ENCODE data around the gene TTC39B. TPM values are rescaled to one million over a fixed set of nuclear protein-coding genes. Genes with fewer than 3 reads are reported as not detected.
A peak's percentile ranks its signal among the peaks of the same experiment; 100 is the strongest.

TTC39B gene
- total RNA-seq, 1 experiment from 2014 or later: 6.0 TPM

DNA sequence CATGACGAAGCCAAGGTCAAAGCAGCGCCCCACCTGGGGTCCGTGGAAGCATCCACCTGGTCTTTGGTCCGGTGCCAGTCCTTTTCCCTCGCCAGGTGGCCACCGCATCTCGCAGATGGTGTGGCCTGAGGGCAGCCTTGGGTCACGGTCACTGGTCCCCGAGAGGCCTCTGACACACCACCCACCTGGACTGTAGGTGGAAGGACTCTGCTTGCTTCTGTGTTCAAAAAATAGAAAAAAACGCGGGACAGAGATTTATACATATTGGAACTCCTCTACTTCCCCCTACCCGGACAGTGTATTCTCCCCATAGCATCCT lies 466 bp upstream of the TTC39B start:
- no peaks in the 10 kb centered on the region for H3K4me1 Mint-ChIP-seq (ENCODE audit: low read depth, unreplicated experiment)
- H3K27me3 Mint-ChIP-seq (ENCODE audit: unreplicated experiment): no peaks in the 10 kb centered on the region
- H3K27ac Mint-ChIP-seq (ENCODE audit: unreplicated experiment): no peak overlapping the region
- H3K36me3 Mint-ChIP-seq (ENCODE audit: insufficient read depth, unreplicated experiment): peaks cover 23% of the 10 kb centered on the region
- TF ChIP-seq, protein P1, sequence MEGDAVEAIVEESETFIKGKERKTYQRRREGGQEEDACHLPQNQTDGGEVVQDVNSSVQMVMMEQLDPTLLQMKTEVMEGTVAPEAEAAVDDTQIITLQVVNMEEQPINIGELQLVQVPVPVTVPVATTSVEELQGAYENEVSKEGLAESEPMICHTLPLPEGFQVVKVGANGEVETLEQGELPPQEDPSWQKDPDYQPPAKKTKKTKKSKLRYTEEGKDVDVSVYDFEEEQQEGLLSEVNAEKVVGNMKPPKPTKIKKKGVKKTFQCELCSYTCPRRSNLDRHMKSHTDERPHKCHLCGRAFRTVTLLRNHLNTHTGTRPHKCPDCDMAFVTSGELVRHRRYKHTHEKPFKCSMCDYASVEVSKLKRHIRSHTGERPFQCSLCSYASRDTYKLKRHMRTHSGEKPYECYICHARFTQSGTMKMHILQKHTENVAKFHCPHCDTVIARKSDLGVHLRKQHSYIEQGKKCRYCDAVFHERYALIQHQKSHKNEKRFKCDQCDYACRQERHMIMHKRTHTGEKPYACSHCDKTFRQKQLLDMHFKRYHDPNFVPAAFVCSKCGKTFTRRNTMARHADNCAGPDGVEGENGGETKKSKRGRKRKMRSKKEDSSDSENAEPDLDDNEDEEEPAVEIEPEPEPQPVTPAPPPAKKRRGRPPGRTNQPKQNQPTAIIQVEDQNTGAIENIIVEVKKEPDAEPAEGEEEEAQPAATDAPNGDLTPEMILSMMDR (IDR thresholded peaks at IDR 0.05; ENCODE audit: unreplicated experiment): no peak
- CTCF ChIA-PET: interaction anchor here (0.6 to 1.0 kb wide), 2 partner anchors 20 to 31 kb away, joined by 3 to 4 read pairs; no protein-coding TSS in a partner anchor
- BruUV-seq (replicated peaks): no TSS peak
- H3K9me3 Mint-ChIP-seq (ENCODE audit: low read depth, unreplicated experiment): no peaks in the 10 kb centered on the region
- peak overlapping the region; percentile 90 for H3K4me3 Mint-ChIP-seq (ENCODE audit: low read depth, unreplicated experiment)
- DNase-seq: no peak
- intact Hi-C loops (cut with micrococcal nuclease; ENCODE audit: unreplicated experiment): loop anchor here (5.0 kb wide), 1 partner anchor 110 kb away; no protein-coding TSS in a partner anchor

DNA sequence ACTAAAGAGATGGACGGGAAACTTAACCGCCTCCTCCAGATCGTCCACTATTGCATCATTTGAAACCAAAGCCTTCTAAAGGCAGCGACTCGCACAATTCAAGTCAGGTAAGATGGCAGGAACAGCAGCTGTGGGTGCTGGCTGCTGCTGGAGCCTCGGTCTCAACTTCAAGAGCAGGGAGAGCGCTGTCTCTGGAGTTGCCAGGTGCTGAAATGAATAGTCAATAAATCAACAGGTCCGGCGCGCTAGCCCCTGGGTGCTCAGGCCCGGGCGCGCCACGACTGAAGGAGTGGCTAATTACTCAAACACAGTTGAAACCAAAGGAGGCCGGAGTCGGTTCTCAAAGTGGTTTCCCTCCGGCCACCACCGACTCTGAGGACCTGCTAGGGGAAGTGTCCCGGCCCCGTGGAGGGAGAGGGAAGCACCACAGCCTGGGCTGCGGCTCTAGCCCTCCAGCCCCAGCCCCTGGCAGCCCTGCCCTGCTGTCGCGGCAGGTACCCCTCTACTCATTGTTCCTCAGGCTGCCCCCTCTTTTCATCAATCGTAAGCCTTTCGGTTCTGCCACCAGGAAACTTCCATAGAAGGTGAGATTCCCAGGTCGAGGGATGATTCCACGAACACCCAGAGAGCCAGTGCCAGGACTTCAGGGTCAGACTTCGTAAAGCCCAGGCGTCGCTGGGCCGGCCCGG lies 804 bp downstream of the TTC39B start:
- BruUV-seq (replicated peaks): no TSS peak
- CTCF ChIA-PET: no interaction called here

DNA sequence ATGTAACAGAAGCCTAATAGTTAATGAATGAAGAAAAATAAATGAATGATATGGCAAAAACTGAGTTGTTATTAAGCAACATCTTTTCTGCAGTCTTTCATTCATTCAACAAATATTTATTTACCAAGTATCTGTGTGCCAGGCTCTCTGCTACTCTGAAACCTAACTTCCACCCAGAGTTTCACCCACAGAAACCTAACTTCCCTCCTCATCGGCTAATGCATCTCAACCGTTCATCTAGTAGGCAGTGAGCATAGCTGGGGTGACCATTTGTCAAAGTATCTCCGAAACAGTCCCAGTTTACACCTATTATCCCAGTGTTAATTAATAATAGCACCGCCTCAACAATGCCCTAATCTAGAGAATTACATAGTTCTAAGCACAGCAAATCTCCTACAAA lies 1.5 kb downstream of the TTC39B start:
- DNase-seq: no peak
- Mint-ChIP-seq H3K9me3 (ENCODE audit: low read depth, unreplicated experiment) (no peaks in the 10 kb centered on the region), H3K36me3 (ENCODE audit: insufficient read depth, unreplicated experiment) (peaks cover 28% of the 10 kb centered on the region), H3K27me3 (ENCODE audit: unreplicated experiment) (no peaks in the 10 kb centered on the region), H3K4me3 (ENCODE audit: low read depth, unreplicated experiment) (peak overlapping the region; percentile 90), H3K4me1 (ENCODE audit: low read depth, unreplicated experiment) (no peaks in the 10 kb centered on the region), H3K27ac (ENCODE audit: unreplicated experiment) (peak overlapping the region; percentile 71)
- TF ChIP-seq, protein P1 (IDR thresholded peaks at IDR 0.05; ENCODE audit: unreplicated experiment): no peak
- CTCF ChIA-PET: no interaction called here
- intact Hi-C loops (cut with micrococcal nuclease; ENCODE audit: unreplicated experiment): loop anchor here (5.0 kb wide), 1 partner anchor 112 kb away; no protein-coding TSS in a partner anchor
- no TSS peak for BruUV-seq (replicated peaks)

More for the DNA sequence above, 804 bp downstream of the TTC39B start:
- H3K4me1 Mint-ChIP-seq (ENCODE audit: low read depth, unreplicated experiment): no peaks in the 10 kb centered on the region
- peak; percentile 69 for DNase-seq
- intact Hi-C loops (cut with micrococcal nuclease; ENCODE audit: unreplicated experiment): loop anchor here (5.0 kb wide), 1 partner anchor 111 kb away; no protein-coding TSS in a partner anchor
- peak overlapping the region; percentile 71 for H3K27ac Mint-ChIP-seq (ENCODE audit: unreplicated experiment)
- H3K36me3 Mint-ChIP-seq (ENCODE audit: insufficient read depth, unreplicated experiment): peaks cover 23% of the 10 kb centered on the region
- TF ChIP-seq, protein P1 (IDR thresholded peaks at IDR 0.05; ENCODE audit: unreplicated experiment): no peak
- peak overlapping the region; percentile 90 for H3K4me3 Mint-ChIP-seq (ENCODE audit: low read depth, unreplicated experiment)
- no peaks in the 10 kb centered on the region for H3K9me3 Mint-ChIP-seq (ENCODE audit: low read depth, unreplicated experiment)
- no peaks in the 10 kb centered on the region for H3K27me3 Mint-ChIP-seq (ENCODE audit: unreplicated experiment)

DNA sequence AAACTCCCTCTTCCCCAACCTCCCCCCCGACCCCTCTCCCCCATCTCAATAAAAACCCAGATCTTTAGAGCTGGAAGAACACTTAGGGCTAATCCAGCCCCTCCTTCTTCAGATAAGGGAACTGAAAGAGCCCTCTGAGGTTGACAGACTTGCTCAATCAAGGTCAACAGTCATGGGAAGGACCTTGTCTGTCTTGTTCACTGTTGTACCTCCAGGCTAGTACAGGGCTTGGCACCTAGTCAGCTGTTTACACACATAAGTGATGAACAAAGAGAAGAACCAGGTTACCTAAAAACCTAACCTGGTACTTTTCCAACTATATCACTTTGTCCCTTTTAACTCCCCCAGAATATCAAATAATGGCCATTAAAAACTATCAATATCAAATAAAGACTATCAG lies 2.4 kb downstream of the TTC39B start:
- H3K9me3 Mint-ChIP-seq (ENCODE audit: low read depth, unreplicated experiment): no peaks in the 10 kb centered on the region
- H3K36me3 Mint-ChIP-seq (ENCODE audit: insufficient read depth, unreplicated experiment): peaks cover 28% of the 10 kb centered on the region
- no peak overlapping the region for H3K27ac Mint-ChIP-seq (ENCODE audit: unreplicated experiment)
- no peak for DNase-seq
- H3K4me1 Mint-ChIP-seq (ENCODE audit: low read depth, unreplicated experiment): no peaks in the 10 kb centered on the region
- intact Hi-C loops (cut with micrococcal nuclease; ENCODE audit: unreplicated experiment): loop anchor here (5.0 kb wide), 1 partner anchor 113 kb away; no protein-coding TSS in a partner anchor
- BruUV-seq (replicated peaks): no TSS peak
- CTCF ChIA-PET: interaction anchor here (0.5 kb wide), 1 partner anchor 53 kb away, joined by 3 read pairs; no protein-coding TSS in a partner anchor
- no peaks in the 10 kb centered on the region for H3K27me3 Mint-ChIP-seq (ENCODE audit: unreplicated experiment)
- TF ChIP-seq, protein P1 (IDR thresholded peaks at IDR 0.05; ENCODE audit: unreplicated experiment): no peak
- H3K4me3 Mint-ChIP-seq (ENCODE audit: low read depth, unreplicated experiment): no peak overlapping the region

All from Calu3 (cell line).